Skeletal muscle satellite cell (primary cell): ENCODE data around the gene MED13.

Experiments
- H3K27me3 ChIP-seq: 2 replicates; pipeline ENCODE4 v1.7.0; 2013; ENCODE audit warnings: low read length; ENCODE audit not compliant: control insufficient read depth, insufficient read depth
- H3K36me3 ChIP-seq: 2 replicates; pipeline ENCODE4 v1.7.0; 2013; ENCODE audit warnings: mild to moderate bottlenecking, control low read depth, low read length; ENCODE audit not compliant: insufficient read depth
- H3K4me1 ChIP-seq: 2 replicates; pipeline ENCODE4 v1.7.0; 2013; ENCODE audit warnings: low read length; ENCODE audit not compliant: control insufficient read depth, insufficient read depth
- H3K4me2 ChIP-seq: 2 replicates; pipeline ENCODE4 v1.7.0; 2013; ENCODE audit warnings: mild to moderate bottlenecking, low read length
- H3K4me3 ChIP-seq: 2 replicates; pipeline ENCODE4 v1.7.0; 2013; ENCODE audit warnings: low read length
- H3K9ac ChIP-seq: 2 replicates; pipeline ENCODE4 v1.7.0; 2013; ENCODE audit warnings: mild to moderate bottlenecking, low read depth, low read length, moderate library complexity
- H3K9me3 ChIP-seq: replicated peaks from 2 replicates; pipeline ENCODE4 v1.7.0; 2013; ENCODE audit warnings: mild to moderate bottlenecking, control low read depth, low read length

Gene MED13

DNA sequence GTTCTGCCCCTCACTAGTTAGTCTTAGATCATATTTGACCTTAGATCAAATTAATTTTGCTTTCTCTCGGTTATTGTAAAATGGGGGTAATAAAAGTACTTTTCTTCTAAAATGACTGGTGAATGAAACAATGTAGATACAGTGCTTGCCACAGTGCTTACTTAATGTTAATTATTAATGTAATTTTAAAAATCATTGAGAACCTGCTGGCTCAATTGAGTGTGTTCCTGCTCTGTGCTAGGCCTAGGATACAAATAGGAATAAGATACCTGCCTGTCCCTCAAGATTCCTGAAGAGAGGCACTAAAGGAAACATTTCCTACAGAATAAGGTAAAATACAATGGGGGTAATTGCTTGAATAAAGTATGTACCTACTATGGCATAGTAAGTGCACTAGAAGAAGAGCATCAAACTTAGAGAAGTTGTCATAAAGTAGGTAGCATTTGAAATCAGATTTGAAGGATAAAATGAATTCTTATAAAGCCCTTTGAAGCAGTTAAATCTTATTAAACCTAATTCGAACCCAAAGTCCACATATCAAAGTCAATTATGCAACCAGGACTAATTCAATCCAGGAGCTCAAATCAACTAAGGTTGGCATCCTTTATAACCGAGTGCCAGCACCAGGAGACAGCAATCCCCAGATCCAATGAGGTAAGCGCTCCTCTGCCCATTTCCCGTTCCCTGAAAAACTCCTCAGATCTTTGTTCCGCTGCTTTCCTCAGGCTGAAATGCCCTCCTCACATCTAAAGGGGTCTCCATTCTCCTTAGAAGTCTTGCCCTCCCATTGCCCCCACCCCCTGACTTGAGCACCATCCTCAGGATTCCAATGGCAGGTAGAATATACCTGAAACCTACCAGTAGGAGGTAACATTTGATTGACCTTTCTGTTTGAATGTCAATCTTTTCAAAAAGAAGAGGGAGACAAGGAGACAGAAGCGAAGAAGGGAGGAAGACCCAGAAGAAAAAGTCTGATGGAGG lies 2.4 kb upstream of the MED13 start:
- Histone ChIP-seq H3K4me1 (peaks cover 7% of the 10 kb centered on the region), H3K4me3 (no peak overlapping the region), H3K4me2 (no peak overlapping the region), H3K36me3 (peaks cover 6% of the 10 kb centered on the region), H3K27me3 (no peaks in the 10 kb centered on the region), H3K9ac (no peak overlapping the region), H3K9me3 (no peaks in the 10 kb centered on the region)

DNA sequence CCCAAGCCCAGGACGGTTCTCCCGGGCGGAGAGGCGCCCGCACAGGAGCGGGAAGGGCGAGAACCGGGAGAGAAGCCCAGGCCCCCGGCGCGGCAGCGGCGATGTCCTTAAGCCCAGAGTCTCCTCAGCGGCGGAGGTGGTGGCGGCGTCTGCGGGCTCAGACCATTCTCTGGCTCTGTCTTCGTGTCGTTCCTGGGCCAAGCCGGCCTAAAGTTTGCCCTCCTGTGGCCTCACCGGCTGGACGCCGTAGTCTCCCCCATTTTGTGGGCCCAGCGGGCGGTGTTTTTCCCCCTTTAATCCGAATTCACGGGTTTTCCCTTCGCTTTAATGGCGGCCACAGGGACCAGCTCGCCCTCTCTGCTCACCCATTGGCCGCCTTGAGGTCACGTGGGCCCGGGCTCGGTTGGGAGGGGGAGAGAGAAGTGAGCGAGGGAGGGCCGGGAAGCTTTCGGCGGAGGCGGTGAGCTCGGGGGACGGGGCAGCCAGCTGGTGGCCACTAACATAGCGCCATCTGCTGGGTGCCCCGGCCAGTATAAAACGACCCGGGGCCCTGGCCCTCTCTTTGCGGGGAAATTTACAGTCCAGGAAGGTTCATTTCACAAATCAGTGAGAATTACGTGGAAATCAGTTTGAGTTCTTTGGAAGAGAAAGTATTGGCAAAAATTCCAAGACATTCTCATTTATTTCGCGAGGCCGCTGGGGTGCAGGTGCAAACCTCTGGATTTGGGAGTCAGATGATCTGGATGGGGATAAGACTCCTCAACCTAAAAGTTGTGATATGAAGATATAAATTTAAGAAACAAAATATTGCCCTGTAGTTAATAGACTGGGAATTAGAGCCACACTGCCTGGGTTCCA lies 762 bp upstream of the MED13 start:
- peak overlapping the region; percentile 74 for H3K4me2 ChIP-seq
- peak overlapping the region; percentile 96 for H3K4me3 ChIP-seq
- no peaks in the 10 kb centered on the region for H3K27me3 ChIP-seq
- peak overlapping the region; percentile 99 for H3K9ac ChIP-seq
- peaks cover 15% of the 10 kb centered on the region for H3K4me1 ChIP-seq
- H3K36me3 ChIP-seq: peaks cover 14% of the 10 kb centered on the region
- H3K9me3 ChIP-seq: no peaks in the 10 kb centered on the region

DNA sequence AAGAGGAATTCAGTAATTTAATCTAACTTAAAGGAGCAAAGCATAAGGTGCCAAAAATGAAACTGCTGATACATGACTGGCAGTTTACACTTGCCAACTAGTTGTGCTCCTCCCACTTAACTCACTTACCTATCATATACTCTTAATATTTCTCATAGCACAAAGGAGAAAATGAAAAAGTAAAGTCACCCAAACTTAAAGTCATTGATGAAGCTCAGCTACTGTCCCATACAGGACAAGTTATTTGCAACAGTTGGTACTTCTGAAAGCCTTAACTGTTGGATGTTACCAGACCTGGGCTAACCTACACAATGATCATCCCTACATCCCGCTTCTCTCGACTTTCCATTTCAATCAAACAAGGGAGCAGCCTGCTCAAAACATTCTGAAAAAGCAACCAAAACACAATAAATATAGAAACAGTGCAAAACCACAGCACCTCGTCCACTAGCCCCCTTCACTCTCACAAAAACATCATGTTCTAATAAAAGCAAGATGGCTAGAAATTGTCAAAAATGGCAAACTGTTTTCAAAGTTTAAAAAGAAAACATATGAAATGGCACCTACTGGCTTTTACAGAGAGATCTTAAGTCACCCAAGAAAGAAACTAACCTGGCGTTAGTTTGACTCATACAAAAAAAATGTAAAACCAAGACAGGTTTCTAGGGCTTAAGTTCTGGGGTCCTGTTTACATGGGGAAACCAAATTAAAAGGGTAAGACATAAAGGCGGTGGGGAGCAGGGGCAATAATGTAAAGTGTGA lies 868 bp downstream of the MED13 start:
- Histone ChIP-seq H3K9ac (peak overlapping the region; percentile 88), H3K4me3 (peak overlapping the region; percentile 92), H3K4me1 (peaks cover 15% of the 10 kb centered on the region), H3K36me3 (peaks cover 15% of the 10 kb centered on the region), H3K9me3 (no peaks in the 10 kb centered on the region), H3K4me2 (peak overlapping the region; percentile 89), H3K27me3 (no peaks in the 10 kb centered on the region)

DNA sequence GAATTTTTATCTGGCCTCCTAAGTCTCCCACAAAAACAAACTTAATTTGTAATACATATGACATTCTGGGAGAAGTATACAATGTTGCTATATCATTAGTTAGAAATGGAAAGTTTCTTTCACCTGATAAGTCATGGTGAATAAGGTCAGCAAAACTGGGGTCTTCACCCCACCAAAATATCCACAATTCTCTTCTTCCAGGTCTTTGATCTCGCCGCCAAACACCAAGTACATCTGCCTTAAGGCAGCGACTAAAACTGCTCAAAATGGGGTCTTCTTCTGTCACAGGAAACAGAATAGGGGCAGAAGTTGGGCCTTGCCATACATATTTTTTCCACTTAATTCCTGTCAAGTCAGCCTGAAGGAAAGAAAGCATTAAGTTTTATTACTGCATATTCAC lies 2.1 kb downstream of the MED13 start:
- H3K9ac ChIP-seq: peak overlapping the region; percentile 88
- H3K27me3 ChIP-seq: no peaks in the 10 kb centered on the region
- H3K36me3 ChIP-seq: peaks cover 22% of the 10 kb centered on the region
- peaks cover 17% of the 10 kb centered on the region for H3K4me1 ChIP-seq
- peak overlapping the region; percentile 92 for H3K4me3 ChIP-seq
- H3K9me3 ChIP-seq: no peaks in the 10 kb centered on the region
- H3K4me2 ChIP-seq: peak overlapping the region; percentile 89

DNA sequence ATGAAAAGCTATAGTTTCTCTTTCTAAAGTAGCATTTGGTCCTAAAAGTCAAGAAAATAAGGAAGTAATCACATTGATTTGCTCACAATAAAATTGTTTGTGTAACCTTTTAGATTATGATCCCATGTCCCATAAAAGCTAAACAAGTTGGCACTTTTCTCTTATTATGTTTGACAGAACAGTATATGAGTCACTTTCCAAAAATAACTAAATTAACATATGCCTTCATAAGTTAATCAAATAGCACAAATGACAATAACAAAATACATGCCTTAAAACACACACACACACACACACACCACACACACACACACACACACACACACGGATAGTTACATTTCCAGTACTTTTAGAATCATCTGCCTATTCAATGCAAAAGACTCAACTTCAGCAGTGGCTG lies 2.8 kb downstream of the MED13 start:
- Histone ChIP-seq H3K4me3 (peak overlapping the region; percentile 92), H3K9ac (peak overlapping the region; percentile 88), H3K4me1 (peaks cover 24% of the 10 kb centered on the region)

DNA sequence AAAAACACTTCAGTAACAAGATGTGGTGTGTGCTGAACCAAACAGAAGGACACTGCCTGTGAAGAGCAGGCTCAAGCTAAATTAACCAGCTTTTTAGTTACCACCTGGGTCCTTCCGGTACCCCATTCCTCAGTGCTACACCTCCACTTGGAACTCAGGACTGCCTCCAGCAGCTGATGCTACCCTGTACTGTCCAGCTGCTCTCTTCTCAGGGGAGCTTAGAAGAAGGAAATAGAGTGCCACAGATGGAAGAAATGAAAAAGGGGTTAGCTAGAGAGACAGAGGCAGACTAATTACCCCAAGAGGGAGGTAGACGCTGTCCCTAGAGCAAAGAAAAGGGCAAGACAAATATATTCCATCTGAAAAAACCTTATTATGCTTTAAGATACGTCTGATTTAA lies 5.7 kb downstream of the MED13 start:
- no peak overlapping the region for H3K9ac ChIP-seq
- H3K4me2 ChIP-seq: no peak overlapping the region
- H3K27me3 ChIP-seq: no peaks in the 10 kb centered on the region

More for the DNA sequence above, 2.8 kb downstream of the MED13 start:
- Histone ChIP-seq H3K36me3 (peaks cover 22% of the 10 kb centered on the region), H3K9me3 (no peaks in the 10 kb centered on the region), H3K4me2 (peak overlapping the region; percentile 89), H3K27me3 (no peaks in the 10 kb centered on the region)

DNA sequence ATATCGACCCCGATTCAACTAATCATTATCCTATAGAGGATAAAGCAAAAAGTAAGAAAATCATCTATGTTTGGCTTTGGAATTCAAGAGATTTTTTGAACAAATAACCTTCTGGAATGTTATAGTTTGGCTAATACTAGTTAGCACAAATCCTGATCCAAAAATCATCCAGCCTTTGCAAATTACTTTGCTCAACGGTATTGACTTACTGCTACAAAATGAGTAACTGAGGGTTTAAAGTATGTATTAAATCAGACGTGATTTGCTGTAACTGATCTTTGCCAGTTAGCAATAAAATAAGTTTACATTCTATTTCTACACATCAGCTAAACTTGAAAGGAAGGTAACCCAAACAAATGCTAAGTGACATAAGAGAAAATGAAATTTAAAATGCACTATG lies 6.5 kb downstream of the MED13 start:
- no peaks in the 10 kb centered on the region for H3K27me3 ChIP-seq
- peaks cover 34% of the 10 kb centered on the region for H3K36me3 ChIP-seq
- peaks cover 36% of the 10 kb centered on the region for H3K4me1 ChIP-seq
- H3K4me2 ChIP-seq: no peak overlapping the region
- H3K4me3 ChIP-seq: no peak overlapping the region
- H3K9me3 ChIP-seq: no peaks in the 10 kb centered on the region
- no peak overlapping the region for H3K9ac ChIP-seq

More for the DNA sequence above, 5.7 kb downstream of the MED13 start:
- no peak overlapping the region for H3K4me3 ChIP-seq
- H3K4me1 ChIP-seq: peaks cover 36% of the 10 kb centered on the region
- peaks cover 34% of the 10 kb centered on the region for H3K36me3 ChIP-seq
- H3K9me3 ChIP-seq: no peaks in the 10 kb centered on the region

DNA sequence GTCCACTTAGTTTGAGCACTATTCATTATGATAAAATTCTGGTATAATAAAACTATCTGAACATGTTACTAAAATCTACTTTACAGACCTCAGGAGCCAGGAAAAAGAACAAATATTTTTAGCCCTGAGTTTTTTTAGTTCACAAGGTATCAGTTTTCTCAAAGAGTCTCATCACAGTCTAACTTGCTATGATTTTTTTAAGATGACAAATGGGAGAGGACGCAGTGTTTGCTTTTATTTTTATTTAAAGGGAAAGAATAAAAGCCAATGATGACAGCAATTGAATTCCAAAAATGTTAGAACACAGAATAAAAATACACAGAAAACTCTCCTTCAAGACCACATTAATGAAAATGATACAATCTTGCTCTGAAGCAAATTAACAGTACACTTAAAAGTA lies 7.4 kb downstream of the MED13 start:
- Histone ChIP-seq H3K9ac (peak overlapping the region; percentile 46), H3K36me3 (peaks cover 34% of the 10 kb centered on the region), H3K4me3 (no peak overlapping the region), H3K9me3 (no peaks in the 10 kb centered on the region), H3K4me1 (peaks cover 31% of the 10 kb centered on the region), H3K27me3 (no peaks in the 10 kb centered on the region), H3K4me2 (peak overlapping the region; percentile 19)

DNA sequence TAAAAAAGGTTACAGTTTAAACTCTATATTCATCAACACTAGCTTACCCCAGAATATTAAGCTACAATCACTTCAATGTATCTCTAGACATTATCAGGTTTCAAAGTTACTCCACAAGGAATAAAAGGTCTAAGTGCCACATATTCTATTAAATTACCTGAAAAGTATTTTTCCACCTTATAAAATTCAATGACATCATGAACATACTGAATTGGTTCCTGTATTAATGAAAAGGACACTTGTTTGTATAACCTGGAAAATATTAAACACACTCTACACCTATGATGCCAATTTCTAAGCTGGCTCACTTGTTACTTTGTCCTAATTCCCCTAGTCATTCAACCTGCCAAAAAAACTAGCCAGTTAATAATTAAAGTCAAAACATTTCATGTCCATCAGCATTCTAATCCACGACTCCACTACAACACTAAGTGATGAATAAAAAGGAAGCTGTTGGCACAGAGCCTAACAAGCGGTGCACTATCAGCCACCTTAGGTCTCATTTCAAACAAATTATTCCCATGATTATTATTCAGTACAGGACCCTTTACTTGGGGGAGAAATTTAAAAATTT lies 12.2 kb downstream of the MED13 start:
- no peak overlapping the region for H3K4me3 ChIP-seq
- H3K9ac ChIP-seq: no peak overlapping the region

DNA sequence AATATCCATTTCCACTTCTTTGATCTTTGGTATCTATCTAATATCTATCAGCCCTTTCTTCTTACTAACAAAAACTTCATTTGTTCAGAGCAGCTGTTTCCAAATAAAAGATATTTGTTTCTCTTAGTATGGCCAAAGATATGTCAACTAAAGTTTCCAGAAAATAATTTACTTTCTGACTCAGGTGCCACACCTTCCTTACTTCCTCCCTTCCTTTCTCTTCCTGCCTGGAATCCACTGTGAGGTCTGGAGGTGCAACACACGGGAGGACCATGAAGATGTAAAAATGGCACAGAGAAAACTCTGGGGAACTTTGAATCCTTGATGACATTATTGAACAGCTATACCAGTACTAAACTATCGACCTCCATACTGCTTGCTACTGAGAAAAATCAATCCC lies 14.0 kb downstream of the MED13 start:
- H3K4me1 ChIP-seq: no peaks in the 10 kb centered on the region
- H3K4me3 ChIP-seq: no peak overlapping the region
- no peak overlapping the region for H3K9ac ChIP-seq
- no peaks in the 10 kb centered on the region for H3K9me3 ChIP-seq
- no peak overlapping the region for H3K4me2 ChIP-seq
- peaks cover 48% of the 10 kb centered on the region for H3K36me3 ChIP-seq
- H3K27me3 ChIP-seq: no peaks in the 10 kb centered on the region

More for the DNA sequence above, 12.2 kb downstream of the MED13 start:
- Histone ChIP-seq H3K27me3 (no peaks in the 10 kb centered on the region), H3K36me3 (peaks cover 49% of the 10 kb centered on the region), H3K4me2 (no peak overlapping the region), H3K9me3 (no peaks in the 10 kb centered on the region), H3K4me1 (peaks cover 17% of the 10 kb centered on the region)
